ENCODE measurements around the gene CDC16. TPM values are rescaled to one million over a fixed set of nuclear protein-coding genes. Genes with fewer than 3 reads are reported as not detected.

CDC16 gene
- total and polyA plus RNA-seq, 2 of the 4 experiments (the other 2 are of a cell fraction), result 41.6 to 66.6 TPM

DNA sequence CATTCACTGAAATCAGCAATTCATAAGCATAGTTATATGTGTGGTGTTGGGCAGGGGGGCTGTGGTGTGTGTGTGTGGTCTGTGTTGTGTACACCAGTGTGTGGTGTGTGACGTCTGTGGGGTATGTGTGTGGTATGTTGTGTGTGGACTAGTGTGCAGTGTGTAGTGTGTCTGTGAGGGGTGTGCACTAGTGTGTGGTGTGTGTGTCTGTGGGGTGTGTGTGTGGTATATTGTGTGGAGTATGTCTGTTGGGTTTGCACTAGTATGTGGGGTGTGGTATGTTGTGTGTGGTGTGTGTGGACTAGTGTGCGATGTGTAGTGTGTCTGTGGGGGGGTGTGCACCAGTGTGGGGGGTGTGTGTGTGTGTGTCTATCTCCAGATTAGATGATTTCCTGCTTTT lies 7.2 kb upstream of the CDC16 start (continued):
- TF ChIP-seq SMC3 (IDR thresholded peaks at IDR 0.05; ENCODE audit: low read depth, low read length) (no peak), CEBPB (IDR thresholded peaks at IDR 0.05; ENCODE audit: low read depth, low read length) (no peak), RCOR1 (IDR thresholded peaks at IDR 0.05; ENCODE audit: insufficient replicate concordance, low read length) (no peak)

DNA sequence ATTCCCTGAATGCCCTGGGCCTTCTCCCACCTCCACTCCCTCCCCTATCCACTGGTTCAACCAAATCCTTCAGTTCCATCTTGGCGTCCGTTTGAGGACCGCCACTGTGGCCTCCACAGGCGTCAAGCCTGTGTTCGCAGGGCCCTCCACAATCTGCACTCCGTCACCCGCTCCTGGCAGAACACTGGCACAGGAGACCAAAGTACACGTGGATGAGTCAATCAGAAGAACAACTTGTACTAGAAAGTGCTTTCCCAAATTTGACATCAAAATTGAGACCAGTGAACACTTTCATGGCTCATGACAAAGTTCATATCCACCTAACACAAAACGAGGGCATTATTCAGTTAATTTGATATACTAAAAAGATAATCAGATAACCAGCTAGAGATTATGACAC lies 6.5 kb upstream of the CDC16 start:
- in situ Hi-C loops (cut with MboI; ENCODE audit: low sequenced_read_pairs) (no loop called here), dilution Hi-C loops (cut with HindIII; ENCODE audit: low sequenced_read_pairs, unreplicated experiment) (no loop called here), intact Hi-C loops (cut with micrococcal nuclease) (loop anchor here (5.0 kb wide), 1 partner anchor 366 kb away; the partner anchor contains the start of gene GAS6)
- Histone ChIP-seq H3K36me3 (ENCODE audit: control insufficient read depth, insufficient read depth, low read length) (no peaks in the 10 kb centered on the region), H2BK120ac (ENCODE audit: low read depth, low read length) (no peak overlapping the region), H2AK9ac (replicated peaks; ENCODE audit: low read depth, low read length, poor library complexity) (no peak overlapping the region), H4K20me1 (ENCODE audit: insufficient read depth, low read length) (no peaks in the 10 kb centered on the region), H3K4me2 (ENCODE audit: low read depth, low read length) (no peak overlapping the region), H4K8ac (ENCODE audit: low read depth in 2 of 2, low read length in 2 of 2) (no peak overlapping the region), H3K18ac (ENCODE audit: low read depth, low read length) (no peak overlapping the region), H3K4me3 (ENCODE audit: insufficient read depth, low read depth, low read length) (no peak overlapping the region), H3K27me3 (ENCODE audit: control insufficient read depth, insufficient read depth, low read length) (no peaks in the 10 kb centered on the region), H4K91ac (ENCODE audit: insufficient read depth, low read depth, low read length) (no peak overlapping the region), H3K14ac (replicated peaks; ENCODE audit: low read depth, low read length) (no peak overlapping the region), H2AK5ac (ENCODE audit: low read depth, low read length) (no peak overlapping the region), H3K9me3 (ENCODE audit: control insufficient read depth, insufficient read depth, low read length) (no peaks in the 10 kb centered on the region), H3K9me1 (ENCODE audit: insufficient read depth, low read length) (no peaks in the 10 kb centered on the region), H3K4ac (ENCODE audit: low read depth, low read length) (no peak overlapping the region), H3K23ac (ENCODE audit: low read depth, low read length) (no peak overlapping the region), H2AFZ (replicated peaks; ENCODE audit: low read length, poor library complexity) (no peak overlapping the region), H2BK5ac (ENCODE audit: low read depth, low read length, poor library complexity, severe bottlenecking) (no peak overlapping the region), H3K27ac (ENCODE audit: insufficient read depth, low read length) (no peak overlapping the region), H2BK20ac (ENCODE audit: low read depth, low read length) (no peak overlapping the region), H3K79me1 (ENCODE audit: low read depth in 1 of 2, low read length in 2 of 2) (peaks cover 0 to 3% of the 10 kb centered on the region in 2 experiments; a peak in 2 of 4 replicates), H3K4me1 (ENCODE audit: control insufficient read depth, insufficient read depth, low read length) (peaks cover 8% of the 10 kb centered on the region), H3K9ac (ENCODE audit: low read depth, low read length) (no peak overlapping the region), H4K5ac (ENCODE audit: low read depth, low read length) (no peak overlapping the region), H3K56ac (ENCODE audit: extremely low read depth, insufficient read depth, low read length) (no peak overlapping the region), H2BK15ac (ENCODE audit: low read depth, low read length) (no peak overlapping the region)
- BruUV-seq (replicated peaks), result no TSS peak
- ChIA-PET POLR2A (ENCODE audit: unreplicated experiment) (no interaction called here), CTCF (no interaction called here)
- WGBS, 2 experiments (ENCODE audit: extremely low coverage in 2 of 2, insufficient read length in 1 of 2), result no CpG with 5 or more reads among the region's 9 CpGs
- DNase-seq, result no peak
- no peak for ATAC-seq (ENCODE audit: low read depth)
- TF ChIP-seq FOS (IDR thresholded peaks at IDR 0.05; ENCODE audit: low read depth, low read length) (no peak), BHLHE40 (IDR thresholded peaks at IDR 0.05; ENCODE audit: low read depth, low read length) (no peak), CEBPB (IDR thresholded peaks at IDR 0.05; ENCODE audit: low read depth, low read length) (no peak), MXI1 (IDR thresholded peaks at IDR 0.05; ENCODE audit: borderline replicate concordance, low read depth, low read length) (no peak), POLR2A (IDR thresholded peaks at IDR 0.05; ENCODE audit: low read depth, low read length) (no peak), RCOR1 (IDR thresholded peaks at IDR 0.05; ENCODE audit: insufficient replicate concordance, low read length) (no peak), RFX5 (IDR thresholded peaks at IDR 0.05; ENCODE audit: low read depth, low read length) (no peak), NFE2L2 (IDR thresholded peaks at IDR 0.05; ENCODE audit: low read depth, low read length) (no peak), MAZ (IDR thresholded peaks at IDR 0.05; ENCODE audit: borderline replicate concordance, low read depth, low read length) (no peak), RAD21 (IDR thresholded peaks at IDR 0.05; ENCODE audit: low read length) (no peak), MAFK (IDR thresholded peaks at IDR 0.05; ENCODE audit: low read depth, low read length) (no peak)
- TF ChIP-seq, protein P1, sequence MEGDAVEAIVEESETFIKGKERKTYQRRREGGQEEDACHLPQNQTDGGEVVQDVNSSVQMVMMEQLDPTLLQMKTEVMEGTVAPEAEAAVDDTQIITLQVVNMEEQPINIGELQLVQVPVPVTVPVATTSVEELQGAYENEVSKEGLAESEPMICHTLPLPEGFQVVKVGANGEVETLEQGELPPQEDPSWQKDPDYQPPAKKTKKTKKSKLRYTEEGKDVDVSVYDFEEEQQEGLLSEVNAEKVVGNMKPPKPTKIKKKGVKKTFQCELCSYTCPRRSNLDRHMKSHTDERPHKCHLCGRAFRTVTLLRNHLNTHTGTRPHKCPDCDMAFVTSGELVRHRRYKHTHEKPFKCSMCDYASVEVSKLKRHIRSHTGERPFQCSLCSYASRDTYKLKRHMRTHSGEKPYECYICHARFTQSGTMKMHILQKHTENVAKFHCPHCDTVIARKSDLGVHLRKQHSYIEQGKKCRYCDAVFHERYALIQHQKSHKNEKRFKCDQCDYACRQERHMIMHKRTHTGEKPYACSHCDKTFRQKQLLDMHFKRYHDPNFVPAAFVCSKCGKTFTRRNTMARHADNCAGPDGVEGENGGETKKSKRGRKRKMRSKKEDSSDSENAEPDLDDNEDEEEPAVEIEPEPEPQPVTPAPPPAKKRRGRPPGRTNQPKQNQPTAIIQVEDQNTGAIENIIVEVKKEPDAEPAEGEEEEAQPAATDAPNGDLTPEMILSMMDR (conservative IDR thresholded peaks at IDR 0.05; ENCODE audit: low read depth, low read length), result no peak
- TF ChIP-seq, protein P2, sequence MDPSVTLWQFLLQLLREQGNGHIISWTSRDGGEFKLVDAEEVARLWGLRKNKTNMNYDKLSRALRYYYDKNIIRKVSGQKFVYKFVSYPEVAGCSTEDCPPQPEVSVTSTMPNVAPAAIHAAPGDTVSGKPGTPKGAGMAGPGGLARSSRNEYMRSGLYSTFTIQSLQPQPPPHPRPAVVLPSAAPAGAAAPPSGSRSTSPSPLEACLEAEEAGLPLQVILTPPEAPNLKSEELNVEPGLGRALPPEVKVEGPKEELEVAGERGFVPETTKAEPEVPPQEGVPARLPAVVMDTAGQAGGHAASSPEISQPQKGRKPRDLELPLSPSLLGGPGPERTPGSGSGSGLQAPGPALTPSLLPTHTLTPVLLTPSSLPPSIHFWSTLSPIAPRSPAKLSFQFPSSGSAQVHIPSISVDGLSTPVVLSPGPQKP (IDR thresholded peaks at IDR 0.05; ENCODE audit: borderline replicate concordance, low read depth, low read length), result no peak
- TF ChIP-seq, protein P3, sequence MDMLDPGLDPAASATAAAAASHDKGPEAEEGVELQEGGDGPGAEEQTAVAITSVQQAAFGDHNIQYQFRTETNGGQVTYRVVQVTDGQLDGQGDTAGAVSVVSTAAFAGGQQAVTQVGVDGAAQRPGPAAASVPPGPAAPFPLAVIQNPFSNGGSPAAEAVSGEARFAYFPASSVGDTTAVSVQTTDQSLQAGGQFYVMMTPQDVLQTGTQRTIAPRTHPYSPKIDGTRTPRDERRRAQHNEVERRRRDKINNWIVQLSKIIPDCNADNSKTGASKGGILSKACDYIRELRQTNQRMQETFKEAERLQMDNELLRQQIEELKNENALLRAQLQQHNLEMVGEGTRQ (IDR thresholded peaks at IDR 0.05; ENCODE audit: low read depth, low read length), result no peak

All from IMR-90 (cell line).